HG03196 (cell line): ENCODE results near the gene ARL17B.
A peak's percentile ranks its signal among the peaks of the same experiment; 100 is the strongest.
"Not testable (repeated sequence)": the region's sequence is repeated elsewhere in the genome, so short reads cannot be mapped to it uniquely, and the experiment has no call there.

Experiments used
- ATAC-seq: cut with Tn5 transposase; IDR thresholded peaks from one replicate; pipeline ENCODE4 v1.9.1; 2021; ENCODE audit not compliant: unreplicated experiment

Gene ARL17B

GRCh38 chr17:46290906-46291546, 70.5 kb downstream of the ARL17B start:
- ATAC-seq = peak; percentile 96

GRCh38 chr17:46287587-46287986, 74.0 kb downstream of the ARL17B start:
- ATAC-seq = not testable (repeated sequence)

DNA sequence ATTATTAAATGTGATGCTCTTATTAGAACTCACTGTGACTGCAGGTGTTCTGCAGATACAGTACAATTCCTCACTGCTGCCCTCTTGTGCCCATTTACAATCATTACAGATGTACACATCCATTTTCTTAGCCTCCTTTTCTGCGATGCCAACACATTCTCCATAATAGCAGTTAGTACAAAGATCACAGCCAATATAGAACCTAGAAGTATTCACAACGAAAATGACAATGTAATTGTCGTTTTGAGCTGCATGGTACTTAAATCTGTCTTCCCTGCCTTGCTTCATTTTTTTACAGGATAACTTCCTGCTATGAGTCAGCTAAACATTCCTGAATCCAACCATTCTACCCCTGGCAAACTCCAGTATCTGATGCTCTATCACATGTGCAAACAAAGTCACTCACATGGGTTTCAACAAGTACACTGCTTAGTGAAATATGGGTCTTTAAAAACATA, 74.8 kb downstream of the ARL17B start:
- not testable (repeated sequence) for ATAC-seq

DNA sequence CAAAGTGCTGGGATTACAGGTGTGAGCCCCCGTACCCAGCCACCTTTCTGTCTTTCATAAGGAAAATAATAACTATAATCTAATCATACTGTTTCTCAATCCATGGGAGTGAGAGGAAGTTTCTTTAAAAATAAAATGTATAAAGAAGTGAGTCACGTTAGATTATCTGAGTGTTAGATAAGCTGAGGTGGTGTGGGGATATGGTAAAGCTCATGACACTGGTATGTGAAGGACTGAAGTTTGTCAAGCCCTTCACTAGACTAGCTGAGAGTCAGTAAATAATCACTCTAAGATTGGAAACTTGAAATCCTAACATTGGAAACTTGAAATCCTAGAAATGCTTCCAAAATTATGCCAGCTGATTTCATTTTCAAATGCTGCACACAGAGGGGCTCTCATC, 76.1 kb downstream of the ARL17B start:
- ATAC-seq = not testable (repeated sequence)

- not testable (repeated sequence) for ATAC-seq
These were observed 77.1 kb downstream of the ARL17B start for GRCh38 chr17:46284467-46284866.

- ATAC-seq = not testable (repeated sequence)
These were observed 78.9 kb downstream of the ARL17B start for GRCh38 chr17:46282635-46283034.

DNA sequence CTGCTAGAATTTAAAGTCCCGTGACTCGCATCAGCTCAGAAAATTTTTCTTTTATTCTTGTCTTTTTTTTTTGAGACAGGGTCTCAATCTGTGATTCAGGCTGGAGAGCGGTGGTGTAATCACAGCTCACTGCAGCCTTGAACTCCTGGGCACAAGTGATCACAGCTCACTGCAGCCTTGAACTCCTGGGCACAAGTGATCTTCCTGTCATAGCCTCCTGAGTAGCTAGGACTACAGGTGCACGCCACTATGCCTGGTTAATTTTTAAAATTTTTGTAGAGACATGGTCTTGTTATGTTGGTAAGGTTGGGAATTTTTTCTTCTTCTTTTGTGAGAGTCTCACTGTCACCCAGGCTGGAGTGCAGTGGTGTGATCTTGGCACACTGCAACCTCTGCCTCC, 80.2 kb downstream of the ARL17B start:
- not testable (repeated sequence) for ATAC-seq

GRCh38 chr17:46276728-46277479, 84.7 kb downstream of the ARL17B start:
- not testable (repeated sequence) for ATAC-seq

GRCh38 chr17:46274238-46274637, 87.3 kb downstream of the ARL17B start:
- no peak for ATAC-seq

DNA sequence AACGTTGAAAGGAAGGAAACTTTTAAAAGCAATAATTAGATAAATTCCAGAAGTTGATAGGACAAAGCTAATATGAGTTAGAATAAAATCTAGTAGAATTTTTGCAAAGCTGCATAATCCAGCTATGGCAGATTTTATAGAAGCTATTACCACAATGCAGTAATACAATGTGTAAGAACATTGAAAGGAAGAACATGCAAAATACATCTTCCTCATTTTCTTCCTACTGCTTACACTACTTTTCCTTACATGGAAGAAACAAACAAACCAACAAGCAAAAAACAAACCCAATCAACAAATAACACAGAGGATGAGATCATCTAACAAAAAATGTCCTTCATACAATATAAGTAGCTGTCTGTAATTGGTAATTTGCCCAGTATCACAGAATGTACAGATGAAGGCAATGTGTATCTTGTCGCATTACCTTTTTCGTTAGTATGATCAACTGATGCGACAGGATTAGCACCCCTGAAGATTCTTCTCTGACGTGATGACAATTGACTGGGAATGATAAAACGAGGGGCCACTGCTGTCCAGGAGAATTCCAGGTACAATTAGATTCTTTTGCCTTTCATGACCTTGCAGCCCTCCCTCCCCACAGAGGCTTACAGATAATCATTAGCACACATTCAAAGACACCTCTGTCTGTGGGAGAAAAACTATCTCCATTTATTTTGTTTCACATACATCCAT, 87.9 kb downstream of the ARL17B start:
- no peak for ATAC-seq

GRCh38 chr17:46270032-46270431, 91.5 kb downstream of the ARL17B start:
- ATAC-seq = no peak

DNA sequence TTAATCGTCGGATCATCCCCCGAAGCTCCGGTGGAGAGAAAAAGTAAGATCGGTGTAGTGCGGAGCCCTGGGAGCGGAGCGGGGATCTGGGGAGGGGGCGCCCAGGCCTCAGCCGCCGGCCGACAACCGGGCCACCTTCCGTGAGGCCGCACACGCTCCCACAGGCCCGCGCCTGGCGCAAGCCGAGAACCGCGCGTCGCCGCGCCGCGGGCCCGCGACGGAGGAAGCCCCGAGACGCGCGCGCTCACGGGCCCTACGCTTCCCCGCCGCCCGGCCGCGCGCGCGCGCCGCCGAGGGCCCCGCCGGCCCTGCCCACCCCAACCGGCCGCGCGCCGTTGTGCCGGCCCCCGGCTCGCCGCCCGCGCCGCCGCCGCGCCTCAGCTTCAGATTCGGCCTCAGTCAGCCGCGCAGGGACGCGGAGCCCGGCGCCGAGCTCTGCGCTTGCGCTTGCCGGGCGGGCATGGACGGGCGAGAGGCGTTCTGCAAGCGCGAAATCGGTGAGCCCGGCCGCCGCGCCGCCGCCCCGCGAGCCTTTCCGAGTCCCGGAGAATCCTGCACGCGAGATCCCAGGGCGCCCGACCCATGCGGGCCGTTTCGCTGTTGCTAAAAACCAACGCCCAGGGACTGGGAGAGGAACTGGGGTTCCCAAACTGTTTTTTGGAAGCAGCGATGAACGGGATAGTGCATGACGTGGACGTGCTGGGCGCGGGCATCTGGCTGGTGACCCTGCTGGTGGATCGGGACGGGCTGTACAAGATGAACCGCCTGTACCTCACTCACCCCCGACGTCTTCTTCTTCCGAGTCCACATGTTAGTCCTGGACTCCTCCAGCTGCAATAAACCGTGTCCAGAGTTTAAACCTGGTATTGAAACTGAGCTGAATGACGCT, 94.7 kb downstream of the ARL17B start:
- ATAC-seq = peak; percentile 91

- ATAC-seq = not testable (repeated sequence)
These were observed 95.4 kb downstream of the ARL17B start for GRCh38 chr17:46266063-46266655.

DNA sequence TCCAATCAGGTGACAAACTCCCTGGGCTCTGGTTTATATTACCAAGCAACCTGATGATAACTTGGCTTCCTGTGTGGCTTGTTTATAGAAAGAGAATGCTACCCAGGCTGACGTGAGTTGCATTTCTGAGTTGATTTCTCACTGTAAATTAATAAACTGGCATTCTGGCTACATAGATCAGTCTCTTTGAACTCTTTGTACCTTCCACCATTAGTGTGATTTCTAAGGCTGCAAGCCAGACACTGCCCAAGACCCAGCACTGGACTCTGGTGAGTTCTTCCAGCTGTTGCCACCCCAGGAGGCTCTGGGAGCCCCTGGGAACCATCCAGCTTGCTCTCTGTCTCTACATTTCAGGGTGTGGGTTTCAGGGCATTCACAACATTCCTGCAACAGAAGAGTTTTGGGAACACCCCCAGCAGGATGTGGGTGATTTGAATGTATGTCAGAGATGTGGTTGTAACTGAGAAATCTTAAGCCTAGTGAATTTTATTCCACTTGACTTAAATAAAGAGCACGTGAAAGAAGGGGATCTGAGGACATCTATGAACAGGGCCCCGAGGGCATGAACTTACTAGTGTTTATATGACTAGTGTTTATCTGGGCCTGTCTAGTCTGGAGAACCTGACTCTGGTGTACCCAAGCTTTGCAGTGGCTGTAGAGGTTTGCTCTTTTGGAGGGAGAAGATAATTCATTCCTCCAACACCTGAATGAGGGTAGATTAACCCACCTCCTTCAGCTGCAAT, 96.9 kb downstream of the ARL17B start:
- no peak for ATAC-seq

GRCh38 chr17:46262271-46262670, 99.3 kb downstream of the ARL17B start:
- ATAC-seq = no peak

DNA sequence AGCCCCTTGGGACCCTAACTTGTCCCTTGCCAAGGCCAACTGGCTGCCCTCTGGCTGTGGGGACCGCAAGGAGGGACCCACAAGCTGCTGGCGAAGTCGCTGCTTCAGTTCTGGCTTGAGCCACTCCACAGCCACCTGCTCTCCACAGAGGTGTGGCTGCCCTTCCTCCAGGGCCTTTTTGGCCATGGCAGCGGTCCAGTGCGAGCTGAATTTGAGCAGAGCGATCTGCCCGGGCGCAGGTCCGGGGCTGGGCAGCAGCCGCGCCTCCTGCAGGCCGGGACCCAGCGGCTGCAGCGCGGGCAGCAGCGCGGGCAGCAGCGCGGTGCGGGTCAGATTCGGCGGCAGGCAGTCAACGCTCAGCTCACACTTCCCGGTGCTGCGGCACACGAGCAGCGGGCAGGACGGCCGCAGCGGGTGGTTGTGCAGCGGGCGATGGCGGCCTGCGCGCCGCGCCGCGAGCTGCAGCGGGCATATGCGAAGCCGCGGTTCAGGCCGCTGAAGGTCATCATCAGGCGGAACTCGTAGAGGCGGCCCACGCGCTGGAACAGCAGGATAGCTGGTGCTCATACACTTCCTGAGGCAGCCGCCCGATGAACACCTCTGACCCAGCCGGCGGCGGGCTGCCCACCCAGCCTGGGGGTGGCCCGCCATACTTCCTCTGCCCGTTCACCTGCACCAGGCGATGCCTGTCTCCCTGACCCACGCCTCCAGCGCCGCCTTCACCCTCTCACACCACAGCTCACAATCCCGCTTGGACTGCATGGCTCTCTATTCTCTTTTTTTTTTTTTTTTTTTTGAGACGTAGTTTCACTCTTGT, 101.5 kb downstream of the ARL17B start:
- ATAC-seq = not testable (repeated sequence)

DNA sequence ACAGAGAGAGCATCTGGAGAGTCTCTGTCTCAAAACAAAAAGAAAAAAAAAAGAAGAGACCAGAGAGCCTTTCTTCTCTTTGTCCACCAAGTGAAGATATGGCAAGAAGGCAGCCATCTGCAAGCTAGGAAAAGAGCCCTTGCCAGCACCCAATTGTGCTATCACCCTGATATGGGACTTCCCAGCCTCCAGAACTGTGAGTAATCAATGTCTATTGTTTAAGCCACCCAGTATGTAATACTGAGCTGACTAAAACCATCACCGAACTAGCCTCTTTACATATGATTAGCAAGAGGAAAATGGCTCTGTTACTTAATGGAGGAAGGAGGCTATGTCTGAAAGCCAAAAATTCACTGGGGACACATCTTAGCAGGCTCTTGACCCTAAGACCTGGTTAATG, 105.2 kb downstream of the ARL17B start:
- not testable (repeated sequence) for ATAC-seq

- ATAC-seq = not testable (repeated sequence)
These were observed 107.4 kb downstream of the ARL17B start for GRCh38 chr17:46254215-46254614.

- ATAC-seq = not testable (repeated sequence)
These were observed 107.8 kb downstream of the ARL17B start for GRCh38 chr17:46253722-46254121.
